Gastrocnemius medialis (tissue), 4 donors: Measurements from ENCODE around the gene GALNT17. TPM values are rescaled to one million over a fixed set of nuclear protein-coding genes. Genes with fewer than 3 reads are reported as not detected.

Experiments
- ATAC-seq, 2 donors: fragments of 150-250 bp; one replicate each; pipeline ENCODE4 v1.9.1; 2016
- DNase-seq, 2 donors: peaks; one replicate each; pipeline ENCODE4 v3.0.0-alpha.2; 2019
- H3K27ac ChIP-seq, 4 donors: fragments of 200-600 bp; sonication (generic); 1 replicate in 1 of 4; 2 replicates in 3 of 4; pipeline ENCODE4 v1.5.1; 2016 to 2018; ENCODE audit warnings: mild to moderate bottlenecking in 2 of 4, moderate library complexity in 1 of 4
- H3K27me3 ChIP-seq, 3 donors: fragments of 200-600 bp; sonication (generic) in 2 of 3; 1 replicate in 1 of 3; 2 replicates in 2 of 3; pipeline versions ENCODE4 v1.5.1 to v1.6.0; 2016 to 2019; ENCODE audit warnings: mild to moderate bottlenecking in 1 of 3, moderate library complexity in 1 of 3
- H3K36me3 ChIP-seq, 2 donors: fragments of 200-600 bp; sonication (generic) in 1 of 2; one replicate each; pipeline ENCODE4 v1.5.1; 2017 to 2018
- H3K4me1 ChIP-seq, 2 donors: fragments of 200-600 bp; sonication (generic) in 1 of 2; one replicate each; pipeline ENCODE4 v1.5.1; 2016 to 2017; ENCODE audit warnings: mild to moderate bottlenecking in 2 of 2
- H3K4me3 ChIP-seq, 4 donors: fragments of 200-600 bp; sonication (generic) in 3 of 4; 1 replicate in 1 of 4; 2 replicates in 3 of 4; pipeline ENCODE4 v1.5.1; 2016 to 2019; ENCODE audit warnings: mild to moderate bottlenecking in 2 of 4
- H3K9me3 ChIP-seq, 3 donors: fragments of 200-600 bp; sonication (generic) in 2 of 3; 1 replicate in 1 of 3; 2 replicates in 2 of 3; pipeline ENCODE4 v1.5.1; 2016 to 2019
- CTCF ChIP-seq, 5 experiments: fragments of 450-650 bp in 3 of 5; fragments of 200-600 bp in 2 of 5; sonication (generic) in 2 of 5; IDR thresholded peaks in 4 of 5; conservative IDR thresholded peaks in 1 of 5; 1 replicate in 4 of 5; 2 replicates in 1 of 5; pipeline ENCODE4 v1.5.1; 2016 to 2019; ENCODE audit warnings: antibody characterized with exemption in 5 of 5, mild to moderate bottlenecking in 3 of 5, moderate library complexity in 3 of 5
- POLR2A ChIP-seq, 2 donors: fragments of 450-650 bp; IDR thresholded peaks; one replicate each; pipeline ENCODE4 v1.6.1; 2017; ENCODE audit warnings: antibody characterized with exemption in 2 of 2, mild to moderate bottlenecking in 2 of 2, moderate library complexity in 2 of 2
- in situ Hi-C, 4 donors: fragments of 200-750 bp; cut with MboI; loops; one replicate each; pipeline versions ENCODE4 v1.15.0 to v1.8.0; 2017; ENCODE audit warnings: low sequenced_read_pairs in 4 of 4
- intact Hi-C: fragments of 100-400 bp; cut with DNase I; formaldehyde crosslinking; loops from one replicate; pipeline ENCODE4 v1.15.1; 2023; ENCODE audit warnings: low total_unique reads
- total RNA-seq, 4 donors: library from RNA; depleted of rRNA; stranded (reverse); fragments of >200 nt; gene quantifications; one replicate each; pipeline versions ENCODE4 v1.1.0 to v1.2.3, GENCODE V29; 2016

GALNT17 gene
- total RNA-seq, 4 donors from 2014 or later: 1.9 to 13.0 (median 12.3) TPM

GRCh38 chr7:71718563-71718962, 586.6 kb downstream of the GALNT17 start:
- intact Hi-C loops (no loop called here), in situ Hi-C loops (no loop called here)
- no peak for ATAC-seq
- TF ChIP-seq POLR2A (IDR thresholded peaks at IDR 0.05) (no peak), CTCF (IDR thresholded peaks at IDR 0.05 in 4 of 5, conservative IDR thresholded peaks at IDR 0.05 in 1 of 5) (no peak)
- H3K36me3 ChIP-seq: no peaks in the 10 kb centered on the region
- no peaks in the 10 kb centered on the region for H3K27me3 ChIP-seq
- H3K27ac ChIP-seq: no peak overlapping the region
- H3K4me1 ChIP-seq: no peaks in the 10 kb centered on the region
- H3K4me3 ChIP-seq: no peak overlapping the region
- no peaks in the 10 kb centered on the region for H3K9me3 ChIP-seq
- no peak for DNase-seq

GRCh38 chr7:71721742-71722141, 589.8 kb downstream of the GALNT17 start:
- in situ Hi-C loops: no loop called here

GRCh38 chr7:71723859-71724258, 591.9 kb downstream of the GALNT17 start:
- Histone ChIP-seq H3K4me1 (no peaks in the 10 kb centered on the region), H3K36me3 (no peaks in the 10 kb centered on the region), H3K27ac (no peak overlapping the region), H3K27me3 (no peaks in the 10 kb centered on the region), H3K9me3 (no peaks in the 10 kb centered on the region), H3K4me3 (no peak overlapping the region)
- in situ Hi-C loops: no loop called here
- intact Hi-C loops: no loop called here
- TF ChIP-seq CTCF (IDR thresholded peaks at IDR 0.05 in 4 of 5, conservative IDR thresholded peaks at IDR 0.05 in 1 of 5) (no peak), POLR2A (IDR thresholded peaks at IDR 0.05) (no peak)
- no peak for DNase-seq
- no peak for ATAC-seq

More at GRCh38 chr7:71721742-71722141, 589.8 kb downstream of the GALNT17 start:
- H3K4me1 ChIP-seq: no peaks in the 10 kb centered on the region
- DNase-seq: no peak
- H3K36me3 ChIP-seq: no peaks in the 10 kb centered on the region
- no peak for ATAC-seq
- H3K4me3 ChIP-seq: no peak overlapping the region
- H3K27ac ChIP-seq: no peak overlapping the region
- intact Hi-C loops: no loop called here
- no peaks in the 10 kb centered on the region for H3K9me3 ChIP-seq
- no peak for TF ChIP-seq CTCF (IDR thresholded peaks at IDR 0.05 in 4 of 5, conservative IDR thresholded peaks at IDR 0.05 in 1 of 5)
- no peak for TF ChIP-seq POLR2A (IDR thresholded peaks at IDR 0.05)
- no peaks in the 10 kb centered on the region for H3K27me3 ChIP-seq

GRCh38 chr7:71727347-71727746, 595.4 kb downstream of the GALNT17 start:
- intact Hi-C loops: no loop called here
- no peak for TF ChIP-seq POLR2A (IDR thresholded peaks at IDR 0.05)
- TF ChIP-seq CTCF (IDR thresholded peaks at IDR 0.05 in 4 of 5, conservative IDR thresholded peaks at IDR 0.05 in 1 of 5): no peak

GRCh38 chr7:71731740-71732139, 599.8 kb downstream of the GALNT17 start:
- in situ Hi-C loops: no loop called here
- Histone ChIP-seq H3K27ac (no peak overlapping the region), H3K4me1 (peaks cover 0 to 3% of the 10 kb centered on the region in 2 donors), H3K27me3 (no peaks in the 10 kb centered on the region), H3K4me3 (no peak overlapping the region), H3K9me3 (no peaks in the 10 kb centered on the region), H3K36me3 (no peaks in the 10 kb centered on the region)
- intact Hi-C loops: loop anchor here (2.0 to 5.0 kb wide), 3 partner anchors 494 to 875 kb away; no protein-coding TSS in a partner anchor
- TF ChIP-seq CTCF (IDR thresholded peaks at IDR 0.05 in 4 of 5, conservative IDR thresholded peaks at IDR 0.05 in 1 of 5) (no peak), POLR2A (IDR thresholded peaks at IDR 0.05) (no peak)
- ATAC-seq (no peak), DNase-seq (no peak)

More at GRCh38 chr7:71727347-71727746, 595.4 kb downstream of the GALNT17 start:
- no peaks in the 10 kb centered on the region for H3K4me1 ChIP-seq
- no peaks in the 10 kb centered on the region for H3K9me3 ChIP-seq
- H3K27me3 ChIP-seq: no peaks in the 10 kb centered on the region
- DNase-seq (no peak), ATAC-seq (no peak)
- H3K36me3 ChIP-seq: no peaks in the 10 kb centered on the region
- in situ Hi-C loops: no loop called here
- H3K27ac ChIP-seq: no peak overlapping the region
- H3K4me3 ChIP-seq: no peak overlapping the region
